GM23338 (cell line): ENCODE results near the gene MIB2.

Experiments used
- CREB1 ChIP-seq: fragments of 250-450 bp; sonication (Bioruptor Pico); IDR thresholded peaks from 2 replicates; pipeline ENCODE4 v1.5.0; 2020; ENCODE audit warnings: low read depth, mild to moderate bottlenecking, moderate library complexity
- EZH2 ChIP-seq: fragments of 200-600 bp; sonication (generic); IDR thresholded peaks from one replicate; pipeline ENCODE4 v1.8.0; 2017; ENCODE audit warnings: antibody characterized with exemption, mild to moderate bottlenecking, low read depth; ENCODE audit not compliant: unreplicated experiment
- EZH2phosphoT487 ChIP-seq: fragments of 200-600 bp; sonication (generic); IDR thresholded peaks from one replicate; pipeline ENCODE4 v1.8.1; 2018; ENCODE audit warnings: antibody characterized with exemption; ENCODE audit not compliant: unreplicated experiment
- JUNB ChIP-seq: IDR thresholded peaks from one replicate; pipeline ENCODE4 v1.6.1; 2016; ENCODE audit warnings: antibody characterized with exemption; ENCODE audit not compliant: unreplicated experiment
- NANOG ChIP-seq: IDR thresholded peaks from 2 replicates; pipeline ENCODE4 v1.6.1; 2016; ENCODE audit warnings: antibody characterized with exemption, borderline replicate concordance
- POLR2AphosphoS5 ChIP-seq: IDR thresholded peaks from 2 replicates; pipeline ENCODE4 v1.6.1; 2016; ENCODE audit warnings: antibody characterized with exemption, low read depth
- STAT1 ChIP-seq: IDR thresholded peaks from one replicate; pipeline ENCODE4 v1.6.1; 2016; ENCODE audit warnings: antibody characterized with exemption; ENCODE audit not compliant: unreplicated experiment
- ZNF114 ChIP-seq: fragments of 250-450 bp; sonication (Bioruptor Pico); IDR thresholded peaks from 2 replicates; pipeline ENCODE4 v1.5.0; 2020; ENCODE audit warnings: mild to moderate bottlenecking, moderate library complexity
- ZNF331 ChIP-seq: fragments of 250-450 bp; sonication (Bioruptor Pico); IDR thresholded peaks from 2 replicates; pipeline ENCODE4 v1.5.0; 2020; ENCODE audit warnings: low read depth, mild to moderate bottlenecking, moderate library complexity
- TF ChIP-seq, protein P1 (sequence below), 2 experiments: fragments of 200-600 bp in 1 of 2; sonication (generic) in 1 of 2; conservative IDR thresholded peaks; 2 replicates each; pipeline versions ENCODE4 v1.5.1 to v1.6.1; 2016 to 2017; ENCODE audit warnings: antibody characterized with exemption in 2 of 2, low read depth in 2 of 2, mild to moderate bottlenecking in 2 of 2, moderate library complexity in 1 of 2
- TF ChIP-seq, protein P2 (sequence below): IDR thresholded peaks from one replicate; pipeline ENCODE4 v1.6.1; 2018; ENCODE audit warnings: antibody characterized with exemption; ENCODE audit not compliant: unreplicated experiment

- TF ChIP-seq, protein P1, sequence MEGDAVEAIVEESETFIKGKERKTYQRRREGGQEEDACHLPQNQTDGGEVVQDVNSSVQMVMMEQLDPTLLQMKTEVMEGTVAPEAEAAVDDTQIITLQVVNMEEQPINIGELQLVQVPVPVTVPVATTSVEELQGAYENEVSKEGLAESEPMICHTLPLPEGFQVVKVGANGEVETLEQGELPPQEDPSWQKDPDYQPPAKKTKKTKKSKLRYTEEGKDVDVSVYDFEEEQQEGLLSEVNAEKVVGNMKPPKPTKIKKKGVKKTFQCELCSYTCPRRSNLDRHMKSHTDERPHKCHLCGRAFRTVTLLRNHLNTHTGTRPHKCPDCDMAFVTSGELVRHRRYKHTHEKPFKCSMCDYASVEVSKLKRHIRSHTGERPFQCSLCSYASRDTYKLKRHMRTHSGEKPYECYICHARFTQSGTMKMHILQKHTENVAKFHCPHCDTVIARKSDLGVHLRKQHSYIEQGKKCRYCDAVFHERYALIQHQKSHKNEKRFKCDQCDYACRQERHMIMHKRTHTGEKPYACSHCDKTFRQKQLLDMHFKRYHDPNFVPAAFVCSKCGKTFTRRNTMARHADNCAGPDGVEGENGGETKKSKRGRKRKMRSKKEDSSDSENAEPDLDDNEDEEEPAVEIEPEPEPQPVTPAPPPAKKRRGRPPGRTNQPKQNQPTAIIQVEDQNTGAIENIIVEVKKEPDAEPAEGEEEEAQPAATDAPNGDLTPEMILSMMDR (conservative IDR thresholded peaks at IDR 0.05; ENCODE audit: low read depth in 2 of 2), result no peak
- TF ChIP-seq STAT1 (no peak), POLR2AphosphoS5 (no peak), CREB1 (CRISPR knock-in tag) (no peak), EZH2phosphoT487 (no peak), JUNB (no peak), EZH2 (no peak), ZNF331 (no peak), NANOG (no peak), ZNF114 (CRISPR knock-in tag) (no peak)
- TF ChIP-seq, protein P2, sequence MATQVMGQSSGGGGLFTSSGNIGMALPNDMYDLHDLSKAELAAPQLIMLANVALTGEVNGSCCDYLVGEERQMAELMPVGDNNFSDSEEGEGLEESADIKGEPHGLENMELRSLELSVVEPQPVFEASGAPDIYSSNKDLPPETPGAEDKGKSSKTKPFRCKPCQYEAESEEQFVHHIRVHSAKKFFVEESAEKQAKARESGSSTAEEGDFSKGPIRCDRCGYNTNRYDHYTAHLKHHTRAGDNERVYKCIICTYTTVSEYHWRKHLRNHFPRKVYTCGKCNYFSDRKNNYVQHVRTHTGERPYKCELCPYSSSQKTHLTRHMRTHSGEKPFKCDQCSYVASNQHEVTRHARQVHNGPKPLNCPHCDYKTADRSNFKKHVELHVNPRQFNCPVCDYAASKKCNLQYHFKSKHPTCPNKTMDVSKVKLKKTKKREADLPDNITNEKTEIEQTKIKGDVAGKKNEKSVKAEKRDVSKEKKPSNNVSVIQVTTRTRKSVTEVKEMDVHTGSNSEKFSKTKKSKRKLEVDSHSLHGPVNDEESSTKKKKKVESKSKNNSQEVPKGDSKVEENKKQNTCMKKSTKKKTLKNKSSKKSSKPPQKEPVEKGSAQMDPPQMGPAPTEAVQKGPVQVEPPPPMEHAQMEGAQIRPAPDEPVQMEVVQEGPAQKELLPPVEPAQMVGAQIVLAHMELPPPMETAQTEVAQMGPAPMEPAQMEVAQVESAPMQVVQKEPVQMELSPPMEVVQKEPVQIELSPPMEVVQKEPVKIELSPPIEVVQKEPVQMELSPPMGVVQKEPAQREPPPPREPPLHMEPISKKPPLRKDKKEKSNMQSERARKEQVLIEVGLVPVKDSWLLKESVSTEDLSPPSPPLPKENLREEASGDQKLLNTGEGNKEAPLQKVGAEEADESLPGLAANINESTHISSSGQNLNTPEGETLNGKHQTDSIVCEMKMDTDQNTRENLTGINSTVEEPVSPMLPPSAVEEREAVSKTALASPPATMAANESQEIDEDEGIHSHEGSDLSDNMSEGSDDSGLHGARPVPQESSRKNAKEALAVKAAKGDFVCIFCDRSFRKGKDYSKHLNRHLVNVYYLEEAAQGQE, result no peak
These were observed 32.5 kb upstream of the MIB2 start for GRCh38 chr1:1582585-1583346.
